ENCODE data around the gene THSD7B.

Gene THSD7B

GRCh38 chr2:137208431-137208891 lies 443.1 kb downstream of the THSD7B start:
- DNase-seq = no peak

- no peak for DNase-seq
These were observed 444.7 kb downstream of the THSD7B start for GRCh38 chr2:137210039-137210438.

GRCh38 chr2:137211761-137212160 lies 446.4 kb downstream of the THSD7B start:
- no peak for DNase-seq

- DNase-seq = no peak
These were observed 455.2 kb downstream of the THSD7B start for GRCh38 chr2:137220438-137220993.

GRCh38 chr2:137221797-137222492 lies 456.6 kb downstream of the THSD7B start:
- DNase-seq = no peak

- DNase-seq = no peak
These were observed 458.4 kb downstream of the THSD7B start for GRCh38 chr2:137223722-137224121.

- no peak for DNase-seq
These were observed 463.2 kb downstream of the THSD7B start for GRCh38 chr2:137228566-137228965.

- no peak for DNase-seq
These were observed 464.5 kb downstream of the THSD7B start for GRCh38 chr2:137229834-137230233.

GRCh38 chr2:137231628-137232027 lies 466.3 kb downstream of the THSD7B start:
- no peak for DNase-seq

GRCh38 chr2:137232076-137232475 lies 466.7 kb downstream of the THSD7B start:
- DNase-seq = no peak

- no peak for DNase-seq
These were observed 467.7 kb downstream of the THSD7B start for GRCh38 chr2:137233091-137233490.

- no peak for DNase-seq
These were observed 471.7 kb downstream of the THSD7B start for GRCh38 chr2:137237055-137237454.

- no peak for DNase-seq
These were observed 472.7 kb downstream of the THSD7B start for GRCh38 chr2:137238065-137238464.

GRCh38 chr2:137249463-137250130 lies 484.3 kb downstream of the THSD7B start:
- DNase-seq = no peak

GRCh38 chr2:137250401-137250800 lies 485.1 kb downstream of the THSD7B start:
- DNase-seq = no peak

GRCh38 chr2:137251045-137251444 lies 485.7 kb downstream of the THSD7B start:
- no peak for DNase-seq

- no peak for DNase-seq
These were observed 487.6 kb downstream of the THSD7B start for GRCh38 chr2:137252934-137253333.

GRCh38 chr2:137254052-137254451 lies 488.7 kb downstream of the THSD7B start:
- DNase-seq = no peak

GRCh38 chr2:137255345-137255744 lies 490.0 kb downstream of the THSD7B start:
- no peak for DNase-seq

GRCh38 chr2:137255990-137256389 lies 490.6 kb downstream of the THSD7B start:
- no peak for DNase-seq

GRCh38 chr2:137261881-137262585 lies 496.7 kb downstream of the THSD7B start:
- no peak for DNase-seq

- DNase-seq = no peak
These were observed 497.2 kb downstream of the THSD7B start for GRCh38 chr2:137262594-137262993.

GRCh38 chr2:137287913-137288639 lies 522.7 kb downstream of the THSD7B start:
- DNase-seq = no peak

All from hematopoietic multipotent progenitor cell treated with erythropoietin and hydrocortisone succinate and interleukin-3 and kit ligand, for 6 days (in vitro differentiated cells).